GM12878 (cell line): ENCODE measurements around the gene IL34.

Experiments
- ATF7 ChIP-seq: fragments of 450-650 bp; IDR thresholded peaks from 2 replicates; pipeline ENCODE4 v1.6.1; 2016; ENCODE audit warnings: low read depth, mild to moderate bottlenecking
- CTCF ChIP-seq, 3 experiments: IDR thresholded peaks in 2 of 3; conservative IDR thresholded peaks in 1 of 3; 2 replicates each; pipeline ENCODE4 v1.5.1; 2011; ENCODE audit warnings: low read depth in 3 of 3, low read length in 3 of 3, mild to moderate bottlenecking in 3 of 3, control low read depth in 2 of 3, moderate library complexity in 2 of 3, inconsistent platforms in 1 of 3, mixed read lengths in 1 of 3; ENCODE audit not compliant: control insufficient read depth in 2 of 3, insufficient read depth in 1 of 3; ENCODE audit errors: extremely low read depth in 1 of 3
- GABPA ChIP-seq: IDR thresholded peaks from 2 replicates; pipeline ENCODE4 v1.6.1; 2014; ENCODE audit warnings: antibody characterized with exemption, low read depth, mild to moderate bottlenecking, inconsistent platforms
- HDAC6 ChIP-seq: fragments of 200-600 bp; sonication (generic); IDR thresholded peaks from one replicate; pipeline ENCODE4 v1.8.0; 2017; ENCODE audit warnings: antibody characterized with exemption; ENCODE audit not compliant: unreplicated experiment
- MLLT1 ChIP-seq: fragments of 450-650 bp; IDR thresholded peaks from 2 replicates; pipeline ENCODE4 v1.6.1; 2016; ENCODE audit warnings: mild to moderate bottlenecking
- MXI1 ChIP-seq: fragments of 150-350 bp; IDR thresholded peaks from 2 replicates; pipeline ENCODE4 v1.6.1; 2011; ENCODE audit warnings: low read depth, mild to moderate bottlenecking, inconsistent platforms, low read length, improper control_type of control experiment
- PAX5 ChIP-seq: IDR thresholded peaks from 2 replicates; pipeline ENCODE4 v1.6.1; 2011; ENCODE audit warnings: low read depth, low read length, borderline replicate concordance
- POLR2A ChIP-seq: IDR thresholded peaks from 2 replicates; pipeline ENCODE4 v1.6.1; 2011; ENCODE audit warnings: low read depth, mild to moderate bottlenecking, low read length
- RFX5 ChIP-seq: IDR thresholded peaks from 2 replicates; pipeline ENCODE4 v1.6.1; 2011; ENCODE audit warnings: low read depth, low read length, improper control_type of control experiment
- STAT1 ChIP-seq: fragments of 450-650 bp; conservative IDR thresholded peaks from 2 replicates; pipeline ENCODE4 v1.6.1; 2014; ENCODE audit warnings: antibody characterized with exemption, mild to moderate bottlenecking
- SUZ12 ChIP-seq: fragments of 200-600 bp; sonication (generic); IDR thresholded peaks from one replicate; pipeline ENCODE4 v1.6.1; 2018; ENCODE audit warnings: antibody characterized with exemption, mild to moderate bottlenecking; ENCODE audit not compliant: unreplicated experiment
- ZNF384 ChIP-seq: IDR thresholded peaks from 2 replicates; pipeline ENCODE4 v1.6.1; 2012; ENCODE audit warnings: low read depth, mild to moderate bottlenecking, low read length, improper control_type of control experiment, borderline replicate concordance
- ZZZ3 ChIP-seq: IDR thresholded peaks from 2 replicates; pipeline ENCODE4 v1.6.1; 2011; ENCODE audit warnings: low read depth; ENCODE audit not compliant: control insufficient read depth, insufficient read length

GRCh38 chr16:70696952-70697593 is 50.7 kb downstream of the IL34 start:
- TF ChIP-seq HDAC6 = no peak
- TF ChIP-seq POLR2A = no peak
- no peak for TF ChIP-seq ZNF384
- no peak for TF ChIP-seq SUZ12
- TF ChIP-seq MXI1 = no peak
- no peak for TF ChIP-seq ZZZ3
- TF ChIP-seq STAT1 = no peak
- TF ChIP-seq RFX5 = no peak
- no peak for TF ChIP-seq MLLT1
- no peak for TF ChIP-seq PAX5
- TF ChIP-seq ATF7 = no peak
- TF ChIP-seq CTCF (IDR thresholded peaks at IDR 0.05 in 2 of 3, conservative IDR thresholded peaks at IDR 0.05 in 1 of 3; ENCODE audit: control insufficient read depth in 2 of 3, extremely low read depth in 1 of 3, insufficient read depth in 1 of 3, low read depth in 3 of 3, low read length in 3 of 3) = no peak
- TF ChIP-seq GABPA = no peak
